Naive B cell (primary cell): Measurements from ENCODE around the gene ESPN. TPM values are rescaled to one million over a fixed set of nuclear protein-coding genes. Genes with fewer than 3 reads are reported as not detected.

ENCODE experiments used
- ATAC-seq, 2 donors: fragments of 150-1000 bp; cut with Tn5 transposase; 2 replicates each; pipeline ENCODE4 v1.10.0; 2021; ENCODE audit warnings: low read depth in 2 of 2, mild to moderate bottlenecking in 2 of 2, moderate library complexity in 2 of 2
- DNase-seq: peaks from one replicate; pipeline ENCODE4 v3.0.0; 2022
- H3K27ac Mint-ChIP-seq, 6 donors: one replicate each; pipeline ENCODE4 v1.8.0; 2020 to 2022; ENCODE audit warnings: mild to moderate bottlenecking in 6 of 6, mixed read lengths in 6 of 6, moderate library complexity in 5 of 6, inconsistent platforms in 2 of 6
- H3K27me3 Mint-ChIP-seq, 3 donors: one replicate each; pipeline ENCODE4 v1.8.0; 2021 to 2022; ENCODE audit warnings: mixed read lengths in 3 of 3, mild to moderate bottlenecking in 1 of 3
- H3K36me3 Mint-ChIP-seq, 2 donors: one replicate each; pipeline ENCODE4 v1.8.0; 2020 to 2022; ENCODE audit warnings: mixed read lengths in 2 of 2, inconsistent platforms in 1 of 2, mild to moderate bottlenecking in 1 of 2
- H3K4me1 Mint-ChIP-seq, 3 donors: one replicate each; pipeline ENCODE4 v1.8.0; 2020 to 2022; ENCODE audit warnings: mixed read lengths in 3 of 3, inconsistent platforms in 1 of 3, mild to moderate bottlenecking in 1 of 3, moderate library complexity in 1 of 3
- H3K4me3 Mint-ChIP-seq, 8 donors: one replicate each; pipeline ENCODE4 v1.8.0; 2020 to 2022; ENCODE audit warnings: mild to moderate bottlenecking in 8 of 8, mixed read lengths in 8 of 8, moderate library complexity in 8 of 8, inconsistent platforms in 2 of 8
- H3K9me3 Mint-ChIP-seq, 7 donors: one replicate each; pipeline ENCODE4 v1.8.0; 2020 to 2022; ENCODE audit warnings: mixed read lengths in 7 of 7, mild to moderate bottlenecking in 5 of 7, inconsistent platforms in 2 of 7, moderate library complexity in 1 of 7
- polyA plus RNA-seq, 6 donors: library from polyadenylated mRNA; unstranded; fragments of 300-500 nt; fragmentation: Illumina TruSeq; gene quantifications; one replicate each; pipeline ENCODE4 v1.2.3, GENCODE V29; 2021; ENCODE audit warnings: low read depth in 6 of 6

ESPN gene
- polyA plus RNA-seq, 6 donors from 2014 or later: not detected

DNA sequence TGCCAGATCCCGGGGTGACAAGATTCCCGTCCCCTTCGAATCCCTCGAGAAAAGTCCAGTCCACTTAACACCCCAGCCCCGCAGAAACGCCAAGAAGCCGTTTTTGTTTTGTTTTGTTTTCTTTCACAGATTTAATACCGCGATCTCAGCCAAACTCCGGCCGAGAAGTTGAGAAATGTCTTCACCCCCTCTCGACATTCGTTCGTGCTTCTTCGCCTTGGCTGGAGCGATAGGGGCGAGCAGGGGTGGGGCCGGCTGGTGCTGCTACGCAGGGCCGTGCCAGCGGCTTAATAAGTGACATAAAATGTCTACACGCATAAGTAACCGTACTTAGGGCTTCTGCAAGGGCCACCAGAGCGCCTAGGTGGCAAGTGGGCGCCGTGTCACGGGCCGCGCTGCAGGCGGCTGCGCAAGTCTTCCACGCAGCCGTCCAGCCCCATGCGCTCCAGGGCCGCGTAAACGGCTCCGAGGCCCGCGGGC is 36.5 kb downstream of the ESPN start:
- Mint-ChIP-seq H3K4me3 (peak overlapping the region in 4 of 8 donors; percentile 5 to 72 (median 66)), H3K27me3 (peaks cover 37 to 69% (median 65%) of the 10 kb centered on the region in 3 donors), H3K9me3 (peaks cover 0 to 1% (median 0%) of the 10 kb centered on the region in 7 donors), H3K27ac (peak overlapping the region in 1 of 6 donors; percentile 49), H3K36me3 (no peaks in the 10 kb centered on the region), H3K4me1 (peaks cover 11 to 25% (median 13%) of the 10 kb centered on the region in 3 donors)
- ATAC-seq: no peak
- DNase-seq: no peak

DNA sequence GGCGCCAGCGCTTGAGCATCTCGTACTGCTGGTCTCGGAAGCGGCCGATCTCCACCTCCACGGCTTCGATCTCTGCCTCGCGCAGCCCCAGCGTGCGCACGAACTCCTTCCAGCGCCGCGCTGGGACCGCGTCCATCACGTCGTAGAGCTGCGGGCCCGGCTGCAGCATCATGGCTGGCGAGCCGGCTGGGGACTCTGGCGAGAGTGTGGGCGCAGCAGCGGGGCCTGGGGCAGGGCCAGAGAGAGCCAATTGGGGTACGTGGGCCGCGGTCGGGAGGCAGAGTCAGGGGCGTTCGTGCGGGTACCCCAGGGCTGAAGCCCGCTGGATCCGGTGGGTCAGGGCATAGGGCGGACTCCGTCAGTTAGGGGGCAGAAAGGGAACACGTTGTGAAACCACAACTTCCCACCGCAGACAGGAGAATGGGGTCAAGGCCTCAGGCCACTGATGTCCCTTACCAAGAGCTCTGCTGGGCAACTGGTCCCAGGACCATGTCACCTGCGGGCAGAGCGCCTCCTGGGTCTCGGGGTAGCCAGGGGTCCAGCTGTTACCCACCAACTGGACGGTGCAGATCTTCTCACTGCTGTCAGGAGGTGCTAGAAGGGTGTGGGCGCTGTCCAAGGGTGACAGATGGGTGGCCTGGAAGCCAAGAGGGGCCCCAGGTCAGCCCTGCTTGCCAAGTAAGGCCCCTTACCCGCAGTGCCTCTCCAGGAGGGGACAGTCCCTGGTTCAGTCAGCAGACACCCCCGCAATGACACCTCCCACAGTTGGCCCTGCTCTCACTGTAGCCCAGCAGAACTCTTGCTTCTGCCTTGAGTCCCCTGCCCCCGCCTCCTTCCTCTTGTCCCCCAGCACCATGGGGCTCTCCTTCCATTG is 37.2 kb downstream of the ESPN start:
- ATAC-seq: no peak
- Mint-ChIP-seq H3K27me3 (peaks cover 32 to 65% (median 60%) of the 10 kb centered on the region in 3 donors), H3K27ac (no peak overlapping the region), H3K4me1 (peaks cover 11 to 22% (median 13%) of the 10 kb centered on the region in 3 donors), H3K36me3 (no peaks in the 10 kb centered on the region), H3K4me3 (peak overlapping the region in 2 of 8 donors; percentile 72 to 75), H3K9me3 (peaks cover 0 to 1% (median 0%) of the 10 kb centered on the region in 7 donors)
- no peak for DNase-seq

DNA sequence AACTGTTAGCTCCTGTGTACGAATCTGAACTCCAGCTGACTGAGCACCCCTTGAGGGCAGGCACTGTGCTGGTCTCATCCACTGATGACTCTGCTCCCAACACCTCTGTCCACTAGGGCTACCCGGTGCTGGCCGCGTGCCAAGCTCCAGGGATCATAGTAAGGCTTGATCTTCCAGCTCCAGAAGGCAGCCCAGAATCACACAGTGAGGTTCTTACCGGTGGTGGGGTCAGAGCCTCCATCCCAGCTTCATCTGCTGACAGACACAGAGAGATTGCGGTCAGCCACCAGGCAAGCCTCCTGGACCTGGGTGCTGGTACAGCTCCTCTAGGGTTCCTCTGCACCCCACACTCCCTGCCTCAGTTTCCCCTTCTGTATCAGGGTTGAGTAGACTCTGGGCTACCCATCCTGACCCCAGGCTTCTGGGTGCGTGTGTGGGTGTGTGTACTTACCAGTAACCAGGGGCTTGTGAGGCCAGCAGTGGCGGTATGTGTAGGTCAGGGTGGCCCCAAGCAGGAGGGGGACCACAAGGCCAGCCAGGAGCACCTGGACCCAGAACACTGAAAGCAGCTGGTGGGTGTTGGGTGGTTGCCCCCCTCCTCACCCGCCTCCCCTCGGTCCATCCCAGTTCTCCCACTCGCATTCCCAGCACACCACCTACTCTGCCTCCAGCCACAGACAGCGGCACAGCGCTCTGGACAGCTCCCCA is 38.0 kb downstream of the ESPN start:
- Mint-ChIP-seq H3K9me3 (peaks cover 0 to 1% (median 0%) of the 10 kb centered on the region in 7 donors), H3K4me3 (peak overlapping the region in 3 of 8 donors; percentile 29 to 75 (median 72)), H3K27me3 (peaks cover 32 to 65% (median 60%) of the 10 kb centered on the region in 3 donors), H3K36me3 (no peaks in the 10 kb centered on the region), H3K4me1 (peaks cover 11 to 22% (median 13%) of the 10 kb centered on the region in 3 donors), H3K27ac (no peak overlapping the region)
- ATAC-seq (no peak), DNase-seq (no peak)

DNA sequence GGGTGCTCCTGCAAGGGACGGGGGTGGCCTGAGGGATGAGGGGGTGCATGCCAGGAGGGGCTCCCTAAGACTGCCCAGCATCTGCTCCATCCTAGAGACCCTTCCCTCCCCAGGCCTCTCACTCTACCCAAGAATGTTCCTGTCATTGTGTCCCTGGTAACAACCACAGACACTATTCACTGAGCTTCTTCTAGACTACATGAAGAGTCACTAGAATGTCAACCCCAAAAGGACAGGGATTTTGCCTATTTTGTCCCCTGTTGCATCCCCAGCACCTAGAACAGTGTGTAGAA is 38.5 kb downstream of the ESPN start:
- DNase-seq (no peak), ATAC-seq (no peak)
- Mint-ChIP-seq H3K27ac (peak overlapping the region in 1 of 6 donors; percentile 37), H3K4me3 (peak overlapping the region in 1 of 8 donors; percentile 29), H3K36me3 (no peaks in the 10 kb centered on the region), H3K4me1 (peaks cover 11 to 22% (median 13%) of the 10 kb centered on the region in 3 donors), H3K27me3 (peaks cover 31 to 67% (median 59%) of the 10 kb centered on the region in 3 donors), H3K9me3 (peaks cover 0 to 1% (median 0%) of the 10 kb centered on the region in 7 donors)

DNA sequence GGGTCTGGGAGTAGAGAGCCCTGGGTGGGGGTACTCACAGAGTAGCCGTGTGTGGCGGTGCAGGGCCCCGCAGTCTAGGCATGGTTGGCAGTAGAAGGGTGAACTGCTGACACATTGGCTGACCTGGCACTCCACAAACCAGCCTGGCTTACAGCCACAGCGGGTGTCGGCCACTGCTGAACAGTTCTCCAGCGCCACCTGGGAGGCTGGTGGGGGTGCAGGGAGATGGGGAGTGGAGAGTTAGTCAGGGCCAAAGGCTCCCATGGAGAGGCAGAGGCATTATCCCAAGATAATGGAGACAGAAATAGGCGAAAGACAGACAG is 39.9 kb downstream of the ESPN start:
- H3K27me3 Mint-ChIP-seq: peaks cover 27 to 64% (median 55%) of the 10 kb centered on the region in 3 donors
- H3K36me3 Mint-ChIP-seq: no peaks in the 10 kb centered on the region
- H3K4me3 Mint-ChIP-seq: peak overlapping the region in 2 of 8 donors; percentile 15 to 58
- peaks cover 11 to 21% (median 13%) of the 10 kb centered on the region in 3 donors for H3K4me1 Mint-ChIP-seq
- no peak overlapping the region for H3K27ac Mint-ChIP-seq
- peaks cover 0 to 1% (median 0%) of the 10 kb centered on the region in 7 donors for H3K9me3 Mint-ChIP-seq
- no peak for ATAC-seq
- no peak for DNase-seq

DNA sequence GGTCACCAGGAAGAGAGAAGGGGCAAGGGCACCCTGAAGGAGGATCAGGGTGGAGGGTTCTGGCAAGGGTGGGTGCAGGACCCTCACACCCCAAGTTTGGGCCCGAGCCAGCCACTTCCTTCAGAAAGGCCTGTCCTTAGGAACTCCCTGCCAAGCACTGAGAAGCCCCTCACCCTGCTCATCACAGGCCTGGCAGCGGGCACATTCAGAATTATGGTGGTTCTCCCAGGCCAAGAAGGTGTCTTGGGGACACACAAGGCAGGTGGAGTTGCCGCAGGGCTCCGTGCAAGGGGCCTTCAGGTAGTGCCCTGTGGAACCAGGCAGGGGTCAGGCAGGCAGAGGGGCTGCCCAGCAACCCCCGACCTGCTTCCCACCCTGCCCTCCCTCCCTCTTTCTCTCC is 40.3 kb downstream of the ESPN start:
- H3K27me3 Mint-ChIP-seq: peaks cover 25 to 61% (median 51%) of the 10 kb centered on the region in 3 donors
- no peak overlapping the region for H3K27ac Mint-ChIP-seq
- peak overlapping the region in 1 of 8 donors; percentile 15 for H3K4me3 Mint-ChIP-seq
- no peak for ATAC-seq
- H3K36me3 Mint-ChIP-seq: no peaks in the 10 kb centered on the region
- no peak for DNase-seq
- H3K4me1 Mint-ChIP-seq: peaks cover 9 to 16% (median 11%) of the 10 kb centered on the region in 3 donors
- H3K9me3 Mint-ChIP-seq: peaks cover 0 to 1% (median 0%) of the 10 kb centered on the region in 7 donors

GRCh38 chr1:6465461-6466005 is 41.0 kb downstream of the ESPN start:
- no peaks in the 10 kb centered on the region for H3K36me3 Mint-ChIP-seq
- DNase-seq: no peak
- peaks cover 25 to 57% (median 48%) of the 10 kb centered on the region in 3 donors for H3K27me3 Mint-ChIP-seq
- H3K4me3 Mint-ChIP-seq: peak overlapping the region in 4 of 8 donors; percentile 12 to 66 (median 42)
- peaks cover 3 to 12% (median 7%) of the 10 kb centered on the region in 3 donors for H3K4me1 Mint-ChIP-seq
- ATAC-seq: peak in 1 of 2 donors; percentile 13
- peak overlapping the region in 1 of 6 donors; percentile 43 for H3K27ac Mint-ChIP-seq
- peaks cover 0 to 1% (median 0%) of the 10 kb centered on the region in 7 donors for H3K9me3 Mint-ChIP-seq

DNA sequence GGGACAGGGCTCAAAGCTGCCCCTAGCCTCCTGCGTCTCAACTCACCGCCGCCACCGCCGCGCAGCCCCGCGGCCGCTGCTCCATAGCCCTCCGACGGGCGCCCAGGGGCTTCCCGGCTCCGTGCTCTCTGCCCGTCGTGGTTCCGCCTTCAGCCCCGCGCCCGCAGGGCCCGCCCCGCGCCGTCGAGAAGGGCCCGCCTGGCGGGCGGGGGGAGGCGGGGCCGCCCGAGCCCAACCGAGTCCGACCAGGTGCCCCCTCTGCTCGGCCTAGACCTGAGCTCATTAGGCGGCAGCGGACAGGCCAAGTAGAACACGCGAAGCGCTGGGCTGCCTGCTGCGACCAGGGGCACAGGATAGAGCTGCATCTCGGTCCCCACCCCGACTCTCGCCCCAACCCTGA is 41.4 kb downstream of the ESPN start, which contains the start of gene TNFRSF25:
Gene TNFRSF25 (minus strand): TSS at position 151 of the 400 bp plus-strand sequence. CDS start 66 bp downstream, at position 85.
- H3K4me3 Mint-ChIP-seq: peak within 1 kb of the TSS in 5 of 8 donors; percentile 10 to 66 (median 35)
- H3K4me1 Mint-ChIP-seq: peaks cover 0 to 7% (median 3%) of the 10 kb centered on the region in 3 donors
- ATAC-seq (peak; percentile 63 to 76), DNase-seq (no peak)
- H3K36me3 Mint-ChIP-seq: no peaks in the 10 kb centered on the region
- peaks cover 0 to 1% (median 0%) of the 10 kb centered on the region in 7 donors for H3K9me3 Mint-ChIP-seq
- H3K27me3 Mint-ChIP-seq: peaks cover 25 to 52% (median 43%) of the 10 kb centered on the region in 3 donors
- peak within 1 kb of the TSS in 2 of 6 donors; percentile 30 to 43 for H3K27ac Mint-ChIP-seq

- peaks cover 25 to 46% (median 42%) of the 10 kb centered on the region in 3 donors for H3K27me3 Mint-ChIP-seq
- peaks cover 0 to 7% (median 3%) of the 10 kb centered on the region in 3 donors for H3K4me1 Mint-ChIP-seq
- peak overlapping the region in 1 of 6 donors; percentile 30 for H3K27ac Mint-ChIP-seq
- peak overlapping the region in 1 of 8 donors; percentile 10 for H3K4me3 Mint-ChIP-seq
- DNase-seq (no peak), ATAC-seq (no peak)
- H3K36me3 Mint-ChIP-seq: no peaks in the 10 kb centered on the region
- peaks cover 0 to 1% (median 0%) of the 10 kb centered on the region in 7 donors for H3K9me3 Mint-ChIP-seq
Observed at GRCh38 chr1:6466751-6467150, 42.2 kb downstream of the ESPN start.

DNA sequence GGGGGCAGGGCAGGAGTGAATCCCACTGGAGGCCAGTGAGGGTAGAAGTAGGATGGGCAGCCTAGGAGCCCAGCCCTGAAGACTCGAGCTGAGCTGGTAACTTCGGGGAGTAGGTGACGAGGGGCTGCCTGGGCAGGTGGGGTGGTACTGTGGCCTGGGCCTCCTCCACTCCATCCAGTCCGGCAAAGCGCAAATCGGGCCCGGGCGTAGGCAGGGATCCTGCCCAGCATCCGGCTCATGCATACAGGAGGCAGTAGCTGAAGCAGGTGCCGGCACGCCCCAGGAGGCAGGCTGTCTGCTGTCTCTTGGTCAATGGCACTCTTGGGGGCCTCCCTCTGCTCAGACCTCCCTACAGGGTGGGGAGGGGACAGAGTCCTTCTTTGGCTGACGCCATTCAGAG is 42.6 kb downstream of the ESPN start:
- no peak for DNase-seq
- no peak overlapping the region for H3K27ac Mint-ChIP-seq
- H3K4me1 Mint-ChIP-seq: peaks cover 0 to 7% (median 3%) of the 10 kb centered on the region in 3 donors
- no peak overlapping the region for H3K4me3 Mint-ChIP-seq
- peaks cover 0 to 1% (median 0%) of the 10 kb centered on the region in 7 donors for H3K9me3 Mint-ChIP-seq
- no peak for ATAC-seq
- no peaks in the 10 kb centered on the region for H3K36me3 Mint-ChIP-seq
- peaks cover 24 to 44% (median 38%) of the 10 kb centered on the region in 3 donors for H3K27me3 Mint-ChIP-seq

DNA sequence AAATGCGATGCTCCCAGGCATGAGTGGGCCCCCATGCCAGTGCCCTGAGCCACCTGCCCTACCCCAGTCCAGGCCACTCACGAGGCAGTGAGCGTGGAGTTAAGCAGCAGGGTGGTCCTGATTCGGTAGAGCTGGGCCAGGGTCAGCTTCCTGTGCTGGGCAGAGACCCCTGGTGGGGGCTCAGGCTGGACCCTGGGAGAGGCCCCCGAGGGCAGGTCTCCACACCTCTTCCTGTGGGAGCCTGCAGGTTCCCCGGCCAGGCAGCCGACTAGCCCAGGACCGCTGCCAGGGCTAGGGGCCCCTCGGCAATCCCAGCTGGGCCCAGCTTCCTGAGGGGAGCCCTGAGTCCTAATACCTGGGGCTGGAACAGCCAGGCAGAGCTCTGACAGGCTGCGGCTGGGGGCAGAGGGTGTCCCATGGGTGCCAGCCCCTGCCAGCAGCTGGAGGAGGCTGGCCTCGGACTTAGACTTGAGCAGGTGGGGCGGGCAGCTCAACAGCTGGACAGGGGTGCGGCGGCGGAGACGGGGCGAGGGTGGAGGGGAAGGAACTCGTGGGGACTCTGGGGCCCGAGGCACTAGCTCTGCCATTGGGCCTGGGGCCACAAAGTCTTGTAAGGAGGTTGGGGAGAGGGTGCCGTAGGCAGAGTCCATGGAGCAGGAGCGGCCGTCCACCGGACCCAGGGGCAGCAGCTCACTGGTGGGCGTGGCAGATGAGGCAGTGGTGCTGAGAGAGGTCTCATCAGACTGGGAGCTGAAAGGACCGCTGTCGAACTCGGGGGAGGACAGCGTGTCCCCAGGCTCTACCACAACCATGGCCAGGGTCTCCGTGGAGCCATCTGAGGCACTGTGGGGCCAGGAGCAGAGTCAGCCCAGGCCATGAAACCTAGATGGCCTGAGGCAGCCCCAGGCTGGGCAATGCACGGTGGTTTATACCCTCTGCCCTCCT is 43.4 kb downstream of the ESPN start:
- DNase-seq (no peak), ATAC-seq (no peak)
- no peak overlapping the region for H3K27ac Mint-ChIP-seq
- no peak overlapping the region for H3K4me3 Mint-ChIP-seq
- peaks cover 0 to 6% (median 3%) of the 10 kb centered on the region in 3 donors for H3K4me1 Mint-ChIP-seq
- H3K9me3 Mint-ChIP-seq: no peaks in the 10 kb centered on the region
- H3K36me3 Mint-ChIP-seq: no peaks in the 10 kb centered on the region
- H3K27me3 Mint-ChIP-seq: peaks cover 20 to 36% (median 31%) of the 10 kb centered on the region in 3 donors
